GM23338 (cell line): ENCODE data around the gene XRCC4. TPM values are rescaled to one million over a fixed set of nuclear protein-coding genes. Genes with fewer than 3 reads are reported as not detected.

ENCODE experiments used
- ATAC-seq: fragments of 200-7000 bp; cut with Tn5 transposase; 3 replicates; pipeline ENCODE4 v1.9.1; 2020
- DNase-seq: peaks from one replicate; pipeline ENCODE4 v3.0.0-alpha.2; 2015; ENCODE audit warnings: low spot score
- H2AFZ ChIP-seq: fragments of 200-600 bp; sonication (generic); 2 replicates; pipeline ENCODE4 v1.8.0; 2016; ENCODE audit warnings: antibody characterized with exemption, mild to moderate bottlenecking, moderate library complexity
- H3F3A ChIP-seq: fragments of 200-600 bp; sonication (generic); replicated peaks from 2 replicates; pipeline ENCODE4 v1.8.0; 2017; ENCODE audit warnings: antibody characterized with exemption, mixed run types, low read depth
- H3K27ac ChIP-seq: fragments of 200-600 bp; sonication (generic); 2 replicates; pipeline ENCODE4 v1.6.1; 2016; ENCODE audit warnings: low read depth
- H3K27me3 ChIP-seq: fragments of 200-600 bp; sonication (generic); 2 replicates; pipeline ENCODE4 v1.8.0; 2016; ENCODE audit warnings: mild to moderate bottlenecking, mixed run types, moderate library complexity; ENCODE audit not compliant: insufficient read depth
- H3K36me3 ChIP-seq: fragments of 200-600 bp; sonication (generic); 2 replicates; pipeline ENCODE4 v1.8.0; 2016; ENCODE audit warnings: mild to moderate bottlenecking; ENCODE audit not compliant: insufficient read depth
- H3K4me1 ChIP-seq: fragments of 200-600 bp; sonication (generic); 2 replicates; pipeline ENCODE4 v1.8.0; 2016; ENCODE audit warnings: mild to moderate bottlenecking, moderate library complexity; ENCODE audit not compliant: insufficient read depth
- H3K4me2 ChIP-seq: fragments of 200-600 bp; sonication (generic); 2 replicates; pipeline ENCODE4 v1.7.1; 2017; ENCODE audit warnings: mixed run types
- H3K4me3 ChIP-seq: fragments of 200-600 bp; sonication (generic); 2 replicates; pipeline ENCODE4 v1.6.1; 2016; ENCODE audit warnings: mixed run types
- H3K79me2 ChIP-seq: fragments of 200-600 bp; sonication (generic); replicated peaks from 2 replicates; pipeline ENCODE4 v1.8.0; 2017; ENCODE audit warnings: mild to moderate bottlenecking; ENCODE audit not compliant: insufficient read depth
- H3K9me2 ChIP-seq: fragments of 200-600 bp; sonication (generic); 2 replicates; pipeline ENCODE4 v1.8.0; 2017; ENCODE audit not compliant: insufficient read depth
- H4K20me1 ChIP-seq: fragments of 200-600 bp; sonication (generic); replicated peaks from 2 replicates; pipeline ENCODE4 v1.8.0; 2017; ENCODE audit warnings: mild to moderate bottlenecking; ENCODE audit not compliant: insufficient read depth
- H3K27ac Mint-ChIP-seq: 2 replicates; pipeline ENCODE4 v1.8.0; 2020; ENCODE audit warnings: inconsistent platforms, mild to moderate bottlenecking, moderate library complexity, mixed read lengths
- H3K27me3 Mint-ChIP-seq: 3 replicates; pipeline ENCODE4 v1.8.0; 2022; ENCODE audit warnings: low read depth, mild to moderate bottlenecking, moderate library complexity, mixed read lengths, inconsistent platforms; ENCODE audit not compliant: insufficient read depth, poor library complexity
- H3K36me3 Mint-ChIP-seq: 3 replicates; pipeline ENCODE4 v1.8.0; 2021; ENCODE audit warnings: low read depth, mild to moderate bottlenecking, inconsistent platforms, moderate library complexity, mixed read lengths
- H3K4me1 Mint-ChIP-seq: 3 replicates; pipeline ENCODE4 v1.8.0; 2020; ENCODE audit warnings: mild to moderate bottlenecking, inconsistent platforms, mixed read lengths
- H3K4me3 Mint-ChIP-seq: 3 replicates; pipeline ENCODE4 v1.8.0; 2021; ENCODE audit warnings: moderate library complexity, mild to moderate bottlenecking, inconsistent platforms, mixed read lengths
- H3K9me3 Mint-ChIP-seq: 3 replicates; pipeline ENCODE4 v1.8.0; 2020; ENCODE audit warnings: moderate library complexity, mild to moderate bottlenecking, inconsistent platforms, mixed read lengths
- CREB1 ChIP-seq: fragments of 250-450 bp; sonication (Bioruptor Pico); IDR thresholded peaks from 2 replicates; pipeline ENCODE4 v1.5.0; 2020; ENCODE audit warnings: low read depth, mild to moderate bottlenecking, moderate library complexity
- ETS1 ChIP-seq: IDR thresholded peaks from 2 replicates; pipeline ENCODE4 v1.6.1; 2016; ENCODE audit warnings: antibody characterized with exemption
- EZH2 ChIP-seq: fragments of 200-600 bp; sonication (generic); IDR thresholded peaks from one replicate; pipeline ENCODE4 v1.8.0; 2017; ENCODE audit warnings: antibody characterized with exemption, mild to moderate bottlenecking, low read depth; ENCODE audit not compliant: unreplicated experiment
- EZH2phosphoT487 ChIP-seq: fragments of 200-600 bp; sonication (generic); IDR thresholded peaks from one replicate; pipeline ENCODE4 v1.8.1; 2018; ENCODE audit warnings: antibody characterized with exemption; ENCODE audit not compliant: unreplicated experiment
- JUNB ChIP-seq: IDR thresholded peaks from one replicate; pipeline ENCODE4 v1.6.1; 2016; ENCODE audit warnings: antibody characterized with exemption; ENCODE audit not compliant: unreplicated experiment
- NANOG ChIP-seq: IDR thresholded peaks from 2 replicates; pipeline ENCODE4 v1.6.1; 2016; ENCODE audit warnings: antibody characterized with exemption, borderline replicate concordance
- ZNF331 ChIP-seq: fragments of 250-450 bp; sonication (Bioruptor Pico); IDR thresholded peaks from 2 replicates; pipeline ENCODE4 v1.5.0; 2020; ENCODE audit warnings: low read depth, mild to moderate bottlenecking, moderate library complexity
- polyA plus RNA-seq: library from polyadenylated mRNA; unstranded; fragments of >200 nt; fragmentation: Nextera tagmentation; extraction: Ambion mirVana; gene quantifications from 2 replicates; pipeline ENCODE4 v1.2.1, GENCODE V29; 2016
- total RNA-seq: library from RNA; depleted of rRNA; stranded (reverse); fragments of >200 nt; shearing (Covaris generic); gene quantifications from 2 replicates; pipeline ENCODE4 v1.2.3, GENCODE V29; 2014
- TF ChIP-seq, protein P1 (sequence below), 2 experiments: fragments of 200-600 bp in 1 of 2; sonication (generic) in 1 of 2; conservative IDR thresholded peaks; 2 replicates each; pipeline versions ENCODE4 v1.5.1 to v1.6.1; 2016 to 2017; ENCODE audit warnings: antibody characterized with exemption in 2 of 2, low read depth in 2 of 2, mild to moderate bottlenecking in 2 of 2, moderate library complexity in 1 of 2
- TF ChIP-seq, protein P2 (sequence below): IDR thresholded peaks from one replicate; pipeline ENCODE4 v1.6.1; 2018; ENCODE audit warnings: antibody characterized with exemption; ENCODE audit not compliant: unreplicated experiment

The XRCC4 gene
- total and polyA plus RNA-seq, 2 experiments from 2014 or later, result 11.5 to 22.4 TPM

DNA sequence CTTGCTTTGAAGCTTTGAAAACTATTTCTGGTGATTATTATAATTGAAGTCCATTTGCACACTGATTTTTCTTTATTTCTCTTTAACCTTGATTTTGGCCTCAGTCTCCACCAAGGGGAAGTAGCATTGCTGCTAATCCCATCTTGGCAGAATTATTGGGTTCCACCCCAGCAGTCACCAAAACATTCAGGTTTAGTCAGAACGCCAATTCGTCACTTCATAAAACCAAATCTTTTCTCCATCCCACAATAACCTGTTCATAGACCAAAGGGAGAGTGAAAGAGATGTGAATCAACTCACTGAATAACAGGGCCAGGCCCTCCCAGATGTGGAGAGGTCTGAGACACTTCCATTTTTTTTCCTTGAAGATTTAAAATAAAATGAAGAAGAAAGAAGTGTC lies 299.1 kb downstream of the XRCC4 start:
- H4K20me1 ChIP-seq, result no peaks in the 10 kb centered on the region
- H3K27me3 ChIP-seq, result no peaks in the 10 kb centered on the region
- no peaks in the 10 kb centered on the region for H3K27me3 Mint-ChIP-seq
- H3K4me1 ChIP-seq, result peaks cover 27% of the 10 kb centered on the region
- no peaks in the 10 kb centered on the region; the same call in 2 of the 3 replicates for H3K9me3 Mint-ChIP-seq
- H3K36me3 Mint-ChIP-seq, result no peaks in the 10 kb centered on the region
- ATAC-seq, result no peak
- no peak for DNase-seq
- TF ChIP-seq EZH2 (no peak), JUNB (no peak), NANOG (no peak), ZNF331 (CRISPR knock-in tag) (no peak), CREB1 (no peak), EZH2phosphoT487 (no peak)
- TF ChIP-seq, protein P1, sequence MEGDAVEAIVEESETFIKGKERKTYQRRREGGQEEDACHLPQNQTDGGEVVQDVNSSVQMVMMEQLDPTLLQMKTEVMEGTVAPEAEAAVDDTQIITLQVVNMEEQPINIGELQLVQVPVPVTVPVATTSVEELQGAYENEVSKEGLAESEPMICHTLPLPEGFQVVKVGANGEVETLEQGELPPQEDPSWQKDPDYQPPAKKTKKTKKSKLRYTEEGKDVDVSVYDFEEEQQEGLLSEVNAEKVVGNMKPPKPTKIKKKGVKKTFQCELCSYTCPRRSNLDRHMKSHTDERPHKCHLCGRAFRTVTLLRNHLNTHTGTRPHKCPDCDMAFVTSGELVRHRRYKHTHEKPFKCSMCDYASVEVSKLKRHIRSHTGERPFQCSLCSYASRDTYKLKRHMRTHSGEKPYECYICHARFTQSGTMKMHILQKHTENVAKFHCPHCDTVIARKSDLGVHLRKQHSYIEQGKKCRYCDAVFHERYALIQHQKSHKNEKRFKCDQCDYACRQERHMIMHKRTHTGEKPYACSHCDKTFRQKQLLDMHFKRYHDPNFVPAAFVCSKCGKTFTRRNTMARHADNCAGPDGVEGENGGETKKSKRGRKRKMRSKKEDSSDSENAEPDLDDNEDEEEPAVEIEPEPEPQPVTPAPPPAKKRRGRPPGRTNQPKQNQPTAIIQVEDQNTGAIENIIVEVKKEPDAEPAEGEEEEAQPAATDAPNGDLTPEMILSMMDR (conservative IDR thresholded peaks at IDR 0.05; ENCODE audit: low read depth in 2 of 2), result no peak
- TF ChIP-seq, protein P2, sequence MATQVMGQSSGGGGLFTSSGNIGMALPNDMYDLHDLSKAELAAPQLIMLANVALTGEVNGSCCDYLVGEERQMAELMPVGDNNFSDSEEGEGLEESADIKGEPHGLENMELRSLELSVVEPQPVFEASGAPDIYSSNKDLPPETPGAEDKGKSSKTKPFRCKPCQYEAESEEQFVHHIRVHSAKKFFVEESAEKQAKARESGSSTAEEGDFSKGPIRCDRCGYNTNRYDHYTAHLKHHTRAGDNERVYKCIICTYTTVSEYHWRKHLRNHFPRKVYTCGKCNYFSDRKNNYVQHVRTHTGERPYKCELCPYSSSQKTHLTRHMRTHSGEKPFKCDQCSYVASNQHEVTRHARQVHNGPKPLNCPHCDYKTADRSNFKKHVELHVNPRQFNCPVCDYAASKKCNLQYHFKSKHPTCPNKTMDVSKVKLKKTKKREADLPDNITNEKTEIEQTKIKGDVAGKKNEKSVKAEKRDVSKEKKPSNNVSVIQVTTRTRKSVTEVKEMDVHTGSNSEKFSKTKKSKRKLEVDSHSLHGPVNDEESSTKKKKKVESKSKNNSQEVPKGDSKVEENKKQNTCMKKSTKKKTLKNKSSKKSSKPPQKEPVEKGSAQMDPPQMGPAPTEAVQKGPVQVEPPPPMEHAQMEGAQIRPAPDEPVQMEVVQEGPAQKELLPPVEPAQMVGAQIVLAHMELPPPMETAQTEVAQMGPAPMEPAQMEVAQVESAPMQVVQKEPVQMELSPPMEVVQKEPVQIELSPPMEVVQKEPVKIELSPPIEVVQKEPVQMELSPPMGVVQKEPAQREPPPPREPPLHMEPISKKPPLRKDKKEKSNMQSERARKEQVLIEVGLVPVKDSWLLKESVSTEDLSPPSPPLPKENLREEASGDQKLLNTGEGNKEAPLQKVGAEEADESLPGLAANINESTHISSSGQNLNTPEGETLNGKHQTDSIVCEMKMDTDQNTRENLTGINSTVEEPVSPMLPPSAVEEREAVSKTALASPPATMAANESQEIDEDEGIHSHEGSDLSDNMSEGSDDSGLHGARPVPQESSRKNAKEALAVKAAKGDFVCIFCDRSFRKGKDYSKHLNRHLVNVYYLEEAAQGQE, result no peak
- no peak overlapping the region for H3K27ac ChIP-seq
- H3K4me3 ChIP-seq, result no peak overlapping the region
- H3K4me3 Mint-ChIP-seq, result no peak overlapping the region
- H3F3A ChIP-seq, result no peaks in the 10 kb centered on the region
- H3K27ac Mint-ChIP-seq, result no peak overlapping the region
- no peak overlapping the region for H2AFZ ChIP-seq
- H3K4me2 ChIP-seq, result no peak overlapping the region
- no peaks in the 10 kb centered on the region for H3K36me3 ChIP-seq
- H3K4me1 Mint-ChIP-seq, result peaks cover 21% of the 10 kb centered on the region
- H3K79me2 ChIP-seq, result no peaks in the 10 kb centered on the region
- peaks cover 12% of the 10 kb centered on the region for H3K9me2 ChIP-seq

- H2AFZ ChIP-seq, result no peak overlapping the region
- H3K27me3 ChIP-seq, result no peaks in the 10 kb centered on the region
- DNase-seq (no peak), ATAC-seq (no peak)
- no peak overlapping the region for H3K4me2 ChIP-seq
- H3K36me3 ChIP-seq, result no peaks in the 10 kb centered on the region
- H3K9me2 ChIP-seq, result peaks cover 12% of the 10 kb centered on the region
- Mint-ChIP-seq H3K9me3 (no peaks in the 10 kb centered on the region; the same call in 2 of the 3 replicates), H3K27me3 (no peaks in the 10 kb centered on the region), H3K4me1 (peaks cover 21% of the 10 kb centered on the region), H3K36me3 (no peaks in the 10 kb centered on the region), H3K4me3 (no peak overlapping the region), H3K27ac (no peak overlapping the region)
- no peak overlapping the region for H3K27ac ChIP-seq
- no peaks in the 10 kb centered on the region for H4K20me1 ChIP-seq
- no peaks in the 10 kb centered on the region for H3F3A ChIP-seq
- peaks cover 27% of the 10 kb centered on the region for H3K4me1 ChIP-seq
- H3K4me3 ChIP-seq, result no peak overlapping the region
- no peaks in the 10 kb centered on the region for H3K79me2 ChIP-seq
- no peak for TF ChIP-seq JUNB
- TF ChIP-seq ETS1, result no peak
- TF ChIP-seq, protein P1 (conservative IDR thresholded peaks at IDR 0.05; ENCODE audit: low read depth in 2 of 2), result no peak
- TF ChIP-seq NANOG, result no peak
These were observed 300.0 kb downstream of the XRCC4 start for GRCh38 chr5:83377131-83377865.
